HG03558 (cell line): ENCODE data around the gene HBEGF.

Experiments used
- ATAC-seq: cut with Tn5 transposase; IDR thresholded peaks from one replicate; pipeline ENCODE4 v1.9.1; 2021; ENCODE audit warnings: moderate number of reproducible peaks; ENCODE audit not compliant: unreplicated experiment; ENCODE audit errors: extremely low read depth

Gene HBEGF

GRCh38 chr5:140346348-140347221 is at the start of gene HBEGF:
TSS of gene HBEGF (minus strand) at chr5:140346603. CDS start at chr5:140346328, 275 bp downstream.
- peak; percentile 49 for ATAC-seq

DNA sequence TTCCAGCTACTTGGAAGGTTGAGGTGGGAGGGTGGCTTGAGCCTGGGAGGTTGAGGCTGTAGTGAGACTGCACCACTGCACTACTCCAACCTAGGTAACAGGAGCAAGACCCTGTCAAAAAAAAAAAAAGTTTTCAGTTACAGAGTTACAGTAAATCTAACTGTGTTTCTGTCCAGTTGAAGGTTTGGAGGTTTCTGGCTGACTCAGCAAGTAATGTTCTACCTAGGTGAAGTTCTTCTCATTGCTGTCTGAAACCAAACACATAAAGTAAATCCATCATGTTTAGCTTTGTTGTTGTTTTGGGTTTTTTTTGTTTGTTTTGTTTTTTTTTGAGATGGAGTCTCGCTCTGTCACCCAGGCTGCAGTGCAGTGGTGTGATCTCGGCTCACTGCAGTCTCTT is 47.3 kb upstream of the HBEGF start:
- ATAC-seq: no peak

DNA sequence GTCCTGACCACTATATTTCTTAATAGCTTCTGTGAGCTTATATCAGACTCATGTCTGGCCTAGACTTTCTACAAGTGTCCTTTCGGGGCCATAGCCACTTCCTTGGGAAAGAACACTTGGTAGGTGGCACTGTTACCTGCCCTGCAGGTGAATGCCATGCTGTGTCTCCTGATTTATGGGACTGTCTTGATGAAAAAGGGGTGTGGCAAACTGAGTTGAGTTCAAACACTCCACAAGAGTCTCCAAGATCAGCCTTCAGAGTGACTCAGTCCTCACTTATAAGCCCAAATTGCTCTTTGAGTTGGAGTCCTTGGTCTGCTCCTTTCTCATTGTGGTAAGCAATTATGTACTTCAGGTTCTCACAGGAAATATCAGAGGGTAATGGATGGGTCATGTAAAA is 45.3 kb upstream of the HBEGF start:
- ATAC-seq: no peak

GRCh38 chr5:140391312-140391711 is 44.9 kb upstream of the HBEGF start:
- no peak for ATAC-seq

GRCh38 chr5:140388052-140388451 is 41.6 kb upstream of the HBEGF start:
- no peak for ATAC-seq

DNA sequence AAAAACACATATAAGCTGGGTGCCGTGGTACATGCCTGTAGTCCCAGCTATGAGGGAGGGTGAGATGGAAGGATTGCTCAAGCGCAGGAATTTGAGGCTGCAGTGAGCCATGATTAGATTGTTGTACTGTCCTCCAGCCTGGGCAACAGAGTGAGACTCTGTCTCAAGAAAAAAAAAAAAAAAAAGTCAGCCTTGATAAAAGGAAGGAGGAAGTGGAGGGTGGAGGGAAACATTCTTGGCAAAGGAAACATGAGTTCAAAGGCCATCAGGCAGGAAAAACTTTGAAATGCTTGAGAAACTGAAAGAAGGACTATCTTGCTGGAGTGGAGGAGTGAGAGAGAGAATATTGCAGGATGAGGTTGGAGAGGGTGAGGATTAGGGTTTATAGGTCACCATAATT is 36.9 kb upstream of the HBEGF start:
- ATAC-seq: no peak

GRCh38 chr5:140382866-140383265 is 36.5 kb upstream of the HBEGF start:
- no peak for ATAC-seq

DNA sequence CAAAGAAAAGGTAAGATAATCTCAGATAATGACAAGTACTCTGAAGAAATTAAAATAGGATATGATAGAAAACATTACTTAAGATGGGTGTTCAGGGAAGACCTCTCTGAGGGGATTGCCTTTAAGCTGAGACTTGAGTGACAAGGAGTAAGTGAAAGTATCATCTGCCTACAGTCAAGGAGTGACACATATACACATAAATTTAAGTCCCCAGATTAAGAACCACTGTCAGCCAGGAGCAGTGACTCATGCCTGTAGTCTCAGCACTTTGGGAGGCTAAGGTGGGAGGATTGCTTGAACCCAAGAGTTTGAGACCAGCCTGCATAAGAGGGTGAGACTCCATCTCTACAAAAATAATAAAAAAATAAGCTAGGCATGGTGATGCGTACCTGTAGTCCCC is 35.6 kb upstream of the HBEGF start:
- no peak for ATAC-seq

DNA sequence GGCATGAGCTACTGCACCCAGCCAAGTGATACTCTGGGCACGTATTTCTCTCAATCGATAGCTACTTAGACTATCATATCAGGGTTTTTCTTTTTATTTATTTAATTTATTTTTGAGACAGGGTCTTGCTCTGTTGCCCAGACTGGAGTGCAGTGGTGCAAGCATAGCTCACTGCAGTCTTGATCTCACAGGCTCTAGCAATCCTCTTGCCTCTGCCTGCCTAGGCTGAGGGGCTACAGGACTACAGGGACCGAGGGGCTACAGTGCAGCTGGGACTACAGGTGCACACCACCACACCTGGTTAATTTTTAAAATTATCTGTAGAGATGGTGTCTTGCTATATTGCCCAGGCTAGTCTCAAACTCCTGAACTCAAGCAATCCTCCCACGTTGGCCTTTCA is 34.9 kb upstream of the HBEGF start:
- no peak for ATAC-seq

- no peak for ATAC-seq
Measured at GRCh38 chr5:140372971-140373487, 26.6 kb upstream of the HBEGF start.

GRCh38 chr5:140371356-140372151 is 25.2 kb upstream of the HBEGF start:
- no peak for ATAC-seq

DNA sequence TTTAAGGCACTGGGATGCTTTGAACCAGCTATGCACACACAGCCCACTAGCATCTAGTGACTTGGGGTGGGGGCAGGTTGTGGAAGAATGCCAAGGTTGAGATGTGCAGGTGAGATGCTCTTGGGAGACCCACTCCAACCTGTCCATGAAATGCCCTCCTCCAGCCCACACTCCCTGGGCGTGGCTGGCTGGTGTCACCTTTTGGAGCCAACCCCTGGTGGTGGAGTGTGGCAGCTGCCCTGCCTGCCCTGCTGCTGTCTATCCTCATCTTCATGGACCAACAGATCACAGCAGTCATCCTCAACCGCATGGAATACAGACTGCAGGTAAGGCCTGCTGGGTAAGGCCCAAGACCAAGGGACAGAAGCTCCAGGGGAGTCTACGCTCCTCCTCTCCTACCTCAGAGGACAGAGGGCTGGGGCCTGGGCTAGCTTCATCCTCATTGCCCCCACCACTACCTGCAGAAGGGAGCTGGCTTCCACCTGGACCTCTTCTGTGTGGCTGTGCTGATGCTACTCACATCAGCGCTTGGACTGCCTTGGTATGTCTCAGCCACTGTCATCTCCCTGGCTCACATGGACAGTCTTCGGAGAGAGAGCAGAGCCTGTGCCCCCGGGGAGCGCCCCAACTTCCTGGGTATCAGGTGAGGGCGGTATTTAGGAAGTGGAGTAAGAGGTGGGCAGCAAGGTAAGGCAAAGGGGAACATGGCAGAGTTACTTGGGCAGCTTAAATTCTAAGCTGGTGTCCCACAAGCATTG is 21.0 kb upstream of the HBEGF start:
- no peak for ATAC-seq

DNA sequence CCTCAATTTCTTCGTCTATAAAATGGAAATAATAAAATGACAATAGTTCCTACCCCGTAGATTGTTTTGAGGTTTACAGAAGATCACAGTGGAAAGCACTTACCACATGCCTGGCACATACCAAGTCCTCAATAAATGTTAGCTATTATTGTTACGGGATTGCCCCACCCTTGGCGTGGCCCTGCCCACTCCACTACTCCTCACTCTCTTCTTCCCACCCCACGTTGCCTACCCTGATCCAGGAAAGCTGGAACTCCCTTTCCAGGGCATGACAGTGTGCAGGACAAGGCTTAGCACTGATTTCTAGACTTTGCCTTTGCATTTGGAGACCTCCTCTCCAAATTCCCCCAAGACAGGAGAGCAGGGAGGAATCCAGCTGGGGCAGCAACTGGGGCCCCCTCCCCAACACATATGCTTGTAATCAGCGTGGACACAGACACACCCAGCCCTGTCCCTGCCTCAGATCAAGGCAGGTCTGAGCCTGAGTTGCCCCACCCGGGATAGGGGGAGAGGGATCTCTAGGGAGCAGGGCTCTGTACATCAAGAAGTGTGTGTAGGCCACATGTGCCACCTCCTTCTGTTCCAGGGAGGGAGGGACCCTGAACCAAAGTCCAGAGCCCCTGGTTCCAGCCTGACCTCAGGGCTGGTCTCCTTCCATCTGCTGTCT is 20.3 kb upstream of the HBEGF start:
- ATAC-seq: no peak

- ATAC-seq: no peak
Measured at GRCh38 chr5:140365941-140366340, 19.5 kb upstream of the HBEGF start.

DNA sequence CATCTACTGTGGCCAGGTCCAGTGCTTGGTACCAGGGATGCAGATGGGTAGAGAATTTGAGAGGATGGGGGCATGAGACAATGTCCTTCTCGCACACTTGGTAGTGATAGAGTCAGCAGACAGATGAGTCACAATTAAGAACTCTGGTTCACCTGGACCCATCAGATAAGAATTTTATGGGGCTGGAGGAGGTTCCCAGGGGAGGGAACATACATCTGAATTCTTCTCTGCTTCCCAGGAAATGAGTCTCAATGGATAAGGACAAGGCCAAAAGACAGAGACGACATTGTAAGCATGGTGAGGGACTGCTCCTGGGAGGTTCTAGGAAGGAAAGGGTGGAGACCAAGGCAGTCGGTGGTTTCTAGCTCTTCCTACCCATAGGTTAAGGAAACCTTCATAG is 18.9 kb upstream of the HBEGF start:
- ATAC-seq: no peak

DNA sequence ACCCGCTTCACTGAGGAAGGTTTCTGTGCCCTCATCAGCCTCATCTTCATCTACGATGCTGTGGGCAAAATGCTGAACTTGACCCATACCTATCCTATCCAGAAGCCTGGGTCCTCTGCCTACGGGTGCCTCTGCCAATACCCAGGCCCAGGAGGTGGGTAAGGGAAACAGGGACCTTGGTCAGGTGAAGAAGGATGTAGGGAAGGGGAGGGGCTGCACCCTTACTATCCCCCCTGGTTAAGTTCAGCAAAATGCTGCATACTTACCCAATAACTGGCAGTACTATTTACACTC is 18.0 kb upstream of the HBEGF start:
- ATAC-seq: no peak

DNA sequence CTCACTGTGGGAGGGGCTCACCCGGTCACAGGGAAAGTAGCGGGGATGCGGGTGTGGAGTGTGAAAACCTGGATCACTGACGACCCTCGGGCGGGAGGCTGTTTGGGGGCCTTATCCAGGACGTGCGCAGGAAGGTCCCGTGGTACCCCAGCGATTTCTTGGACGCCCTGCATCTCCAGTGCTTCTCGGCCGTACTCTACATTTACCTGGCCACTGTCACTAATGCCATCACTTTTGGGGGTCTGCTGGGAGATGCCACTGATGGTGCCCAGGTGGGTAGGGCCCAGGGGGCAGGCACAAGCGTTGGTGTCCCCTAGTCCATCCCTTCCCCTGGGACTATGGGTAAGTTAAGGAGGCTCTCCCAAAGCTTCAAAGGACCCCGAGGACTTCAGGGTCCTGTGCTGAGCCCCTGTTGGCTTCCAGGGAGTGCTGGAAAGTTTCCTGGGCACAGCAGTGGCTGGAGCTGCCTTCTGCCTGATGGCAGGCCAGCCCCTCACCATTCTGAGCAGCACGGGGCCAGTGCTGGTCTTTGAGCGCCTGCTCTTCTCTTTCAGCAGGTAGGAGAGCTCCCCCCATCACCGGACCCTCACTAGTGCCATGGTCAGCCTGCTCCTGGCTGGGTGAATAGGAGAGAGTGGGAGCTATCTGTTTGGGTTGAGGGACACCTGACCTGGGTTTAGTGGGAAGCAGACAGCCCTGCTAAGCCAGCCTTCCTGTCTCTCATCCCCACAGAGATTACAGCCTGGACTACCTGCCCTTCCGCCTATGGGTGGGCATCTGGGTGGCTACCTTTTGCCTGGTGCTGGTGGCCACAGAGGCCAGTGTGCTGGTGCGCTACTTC is 17.4 kb upstream of the HBEGF start:
- no peak for ATAC-seq

- ATAC-seq: no peak
Measured at GRCh38 chr5:140362875-140363630, 16.6 kb upstream of the HBEGF start.

GRCh38 chr5:140362311-140362710 is 15.9 kb upstream of the HBEGF start:
- no peak for ATAC-seq
